Fibroblast of mammary gland (primary cell): Measurements from ENCODE around the gene ADIPOR2.

Source experiments
- DNase-seq: peaks from one replicate; pipeline ENCODE4 v3.0.0-alpha.2; 2010; ENCODE audit warnings: low read depth
- H3K4me3 ChIP-seq: 2 replicates; pipeline ENCODE4 v1.5.1; 2011; ENCODE audit warnings: low read depth, mild to moderate bottlenecking, low read length, moderate library complexity; ENCODE audit not compliant: control insufficient read depth
- CTCF ChIP-seq: conservative IDR thresholded peaks from 2 replicates; pipeline ENCODE4 v1.5.1; 2011; ENCODE audit warnings: low read depth, low read length, inconsistent platforms; ENCODE audit not compliant: control insufficient read depth, insufficient read depth

ADIPOR2 gene

GRCh38 chr12:1820896-1821291 is 130.0 kb downstream of the ADIPOR2 start:
- no peak for DNase-seq
- no peak overlapping the region for H3K4me3 ChIP-seq
- TF ChIP-seq CTCF, result no peak

- no peak overlapping the region for H3K4me3 ChIP-seq
- no peak for TF ChIP-seq CTCF
- no peak for DNase-seq
These were observed 130.9 kb downstream of the ADIPOR2 start for GRCh38 chr12:1821805-1822204.

GRCh38 chr12:1822699-1823098 is 131.8 kb downstream of the ADIPOR2 start:
- TF ChIP-seq CTCF, result no peak
- no peak for DNase-seq
- no peak overlapping the region for H3K4me3 ChIP-seq

GRCh38 chr12:1823237-1823636 is 132.4 kb downstream of the ADIPOR2 start:
- H3K4me3 ChIP-seq, result no peak overlapping the region

GRCh38 chr12:1825382-1826102 is 134.7 kb downstream of the ADIPOR2 start:
- no peak overlapping the region for H3K4me3 ChIP-seq
- DNase-seq, result no peak
- TF ChIP-seq CTCF, result no peak

More at GRCh38 chr12:1823237-1823636, 132.4 kb downstream of the ADIPOR2 start:
- TF ChIP-seq CTCF, result no peak
- DNase-seq, result no peak

- H3K4me3 ChIP-seq, result no peak overlapping the region
- no peak for TF ChIP-seq CTCF
- no peak for DNase-seq
These were observed 135.5 kb downstream of the ADIPOR2 start for GRCh38 chr12:1826401-1826800.
